Lung (tissue), 12 donors: ENCODE results near the gene ZNF469. TPM values are rescaled to one million over a fixed set of nuclear protein-coding genes. Genes with fewer than 3 reads are reported as not detected.

ENCODE experiments used
- ATAC-seq: fragments of 200-7000 bp; cut with Tn5 transposase; one replicate; pipeline ENCODE4 v1.9.1; 2020; ENCODE audit warnings: moderate number of reproducible peaks; ENCODE audit not compliant: insufficient read depth, low FRiP score
- DNase-seq, 3 donors: peaks; one replicate each; pipeline ENCODE4 v3.0.0-alpha.2; 2013 to 2017
- H3K27ac ChIP-seq, 2 donors: one replicate each; pipeline ENCODE4 v1.5.1; 2013; ENCODE audit warnings: mild to moderate bottlenecking in 2 of 2, moderate library complexity in 2 of 2, control low read depth in 1 of 2, inconsistent platforms in 1 of 2, low read depth in 1 of 2, low read length in 1 of 2
- H3K27me3 ChIP-seq, 3 donors: one replicate each; pipeline ENCODE4 v1.5.1; 2013; ENCODE audit warnings: low read length in 2 of 3; ENCODE audit not compliant: control insufficient read depth in 3 of 3, insufficient read depth in 3 of 3
- H3K36me3 ChIP-seq, 4 donors: one replicate each; pipeline ENCODE4 v1.5.1; 2013; ENCODE audit warnings: low read length in 4 of 4, mild to moderate bottlenecking in 1 of 4, moderate library complexity in 1 of 4; ENCODE audit not compliant: control insufficient read depth in 4 of 4, insufficient read depth in 4 of 4
- H3K4me1 ChIP-seq, 5 donors: one replicate each; pipeline ENCODE4 v1.5.1; 2013; ENCODE audit warnings: low read length in 5 of 5, mild to moderate bottlenecking in 2 of 5, moderate library complexity in 1 of 5; ENCODE audit not compliant: control insufficient read depth in 5 of 5, insufficient read depth in 5 of 5
- H3K4me3 ChIP-seq: one replicate; pipeline ENCODE4 v1.5.1; 2013; ENCODE audit warnings: mild to moderate bottlenecking, control low read depth, moderate library complexity
- H3K9ac ChIP-seq, 2 donors: one replicate each; pipeline ENCODE4 v1.5.1; 2013; ENCODE audit warnings: low read length in 2 of 2, control low read depth in 1 of 2; ENCODE audit not compliant: insufficient read depth in 1 of 2
- H3K9me3 ChIP-seq, 4 donors: one replicate each; pipeline ENCODE4 v1.5.1; 2013; ENCODE audit warnings: low read length in 3 of 4, mild to moderate bottlenecking in 1 of 4, moderate library complexity in 1 of 4; ENCODE audit not compliant: control insufficient read depth in 4 of 4, insufficient read depth in 3 of 4
- WGBS, 2 donors: extraction: QIAGEN DNeasy Blood & Tissue Kit; methylation state at CpG; one replicate each; pipeline ENCODE4 v1.1.7; 2013; 5-methylcytosine and 5-hydroxymethylcytosine counted together
- polyA plus RNA-seq, 2 donors: library from polyadenylated mRNA; stranded (reverse); fragments of 200-250 nt; gene quantifications; one replicate each; pipeline ENCODE4 v1.2.1, GENCODE V29; 2013
- total RNA-seq, 2 donors: library from RNA; depleted of rRNA in 1 of 2; stranded (reverse); fragments of >200 nt in 1 of 2; gene quantifications; one replicate each; pipeline ENCODE4 v1.2.1, GENCODE V29; 2014 to 2021
- TF ChIP-seq, protein P1 (sequence below): IDR thresholded peaks from 2 replicates; pipeline ENCODE4 v1.5.1; 2012; ENCODE audit warnings: mild to moderate bottlenecking; ENCODE audit errors: control extremely low read depth, extremely low read depth
- donor health status: control.
- donor health status: control.
- donor health status: Bipolar disorder and iron deficiency.
- donor health status: healthy.
- donor health status: DM: yes; HTN: yes; CAD: no.

Gene ZNF469
- total and polyA plus RNA-seq, 4 donors, result 0.67 to 3.0 (median 1.5) TPM

DNA sequence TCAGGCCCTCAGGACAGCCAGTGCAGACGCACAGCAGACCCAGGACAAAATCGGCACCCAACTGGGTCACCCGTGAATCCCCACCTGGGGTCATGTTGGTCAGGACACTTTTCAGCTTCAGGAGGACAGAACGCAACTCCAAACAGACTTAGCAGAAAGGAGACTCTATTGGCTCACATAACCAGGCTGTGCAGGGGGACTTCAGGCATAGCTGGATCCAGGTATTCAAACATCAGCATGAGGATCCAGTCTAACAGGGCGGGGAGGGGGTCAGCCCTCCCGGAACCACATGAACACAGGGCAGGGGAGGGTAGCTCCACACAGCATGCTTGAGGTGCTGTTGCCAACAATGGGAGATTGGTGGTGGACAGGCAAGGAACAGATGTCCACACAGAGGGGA, 22.0 kb downstream of the ZNF469 start:
- Histone ChIP-seq H3K9me3 (no peaks in the 10 kb centered on the region), H3K9ac (no peak overlapping the region), H3K36me3 (no peaks in the 10 kb centered on the region), H3K4me3 (no peak overlapping the region), H3K27ac (no peak overlapping the region), H3K27me3 (no peaks in the 10 kb centered on the region), H3K4me1 (peaks cover 0 to 27% (median 0%) of the 10 kb centered on the region in 5 donors)
- 83 to 95% methylated on average over 6 of the region's 6 CpGs for WGBS, 2 donors
- ATAC-seq (no peak), DNase-seq (no peak)
- TF ChIP-seq, protein P1, sequence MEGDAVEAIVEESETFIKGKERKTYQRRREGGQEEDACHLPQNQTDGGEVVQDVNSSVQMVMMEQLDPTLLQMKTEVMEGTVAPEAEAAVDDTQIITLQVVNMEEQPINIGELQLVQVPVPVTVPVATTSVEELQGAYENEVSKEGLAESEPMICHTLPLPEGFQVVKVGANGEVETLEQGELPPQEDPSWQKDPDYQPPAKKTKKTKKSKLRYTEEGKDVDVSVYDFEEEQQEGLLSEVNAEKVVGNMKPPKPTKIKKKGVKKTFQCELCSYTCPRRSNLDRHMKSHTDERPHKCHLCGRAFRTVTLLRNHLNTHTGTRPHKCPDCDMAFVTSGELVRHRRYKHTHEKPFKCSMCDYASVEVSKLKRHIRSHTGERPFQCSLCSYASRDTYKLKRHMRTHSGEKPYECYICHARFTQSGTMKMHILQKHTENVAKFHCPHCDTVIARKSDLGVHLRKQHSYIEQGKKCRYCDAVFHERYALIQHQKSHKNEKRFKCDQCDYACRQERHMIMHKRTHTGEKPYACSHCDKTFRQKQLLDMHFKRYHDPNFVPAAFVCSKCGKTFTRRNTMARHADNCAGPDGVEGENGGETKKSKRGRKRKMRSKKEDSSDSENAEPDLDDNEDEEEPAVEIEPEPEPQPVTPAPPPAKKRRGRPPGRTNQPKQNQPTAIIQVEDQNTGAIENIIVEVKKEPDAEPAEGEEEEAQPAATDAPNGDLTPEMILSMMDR, result no peak

- peak; percentile 88 to 93 (median 89) for DNase-seq
- TF ChIP-seq, protein P1, result no peak
- no peaks in the 10 kb centered on the region for H3K27me3 ChIP-seq
- H3K27ac ChIP-seq, result no peak overlapping the region
- peaks cover 0 to 27% (median 0%) of the 10 kb centered on the region in 5 donors for H3K4me1 ChIP-seq
- no peaks in the 10 kb centered on the region for H3K36me3 ChIP-seq
- WGBS, 2 donors, result 57 to 71% methylated on average over 25 to 29 of the region's 29 CpGs
- no peak for ATAC-seq
- H3K9me3 ChIP-seq, result no peaks in the 10 kb centered on the region
- H3K9ac ChIP-seq, result no peak overlapping the region
- H3K4me3 ChIP-seq, result no peak overlapping the region
Observed at GRCh38 chr16:88405216-88406060, 22.7 kb downstream of the ZNF469 start.

GRCh38 chr16:88406096-88407041, 23.6 kb downstream of the ZNF469 start:
- no peak overlapping the region for H3K9ac ChIP-seq
- ATAC-seq (no peak), DNase-seq (no peak)
- TF ChIP-seq, protein P1, result no peak
- H3K4me3 ChIP-seq, result no peak overlapping the region
- no peaks in the 10 kb centered on the region for H3K27me3 ChIP-seq
- H3K4me1 ChIP-seq, result peaks cover 0 to 27% (median 0%) of the 10 kb centered on the region in 5 donors
- H3K36me3 ChIP-seq, result no peaks in the 10 kb centered on the region
- H3K9me3 ChIP-seq, result no peaks in the 10 kb centered on the region
- 71 to 80% methylated on average over 39 of the region's 39 CpGs for WGBS, 2 donors
- H3K27ac ChIP-seq, result no peak overlapping the region
